OCI-LY7 (cell line): ENCODE measurements around the gene DDRGK1. TPM values are rescaled to one million over a fixed set of nuclear protein-coding genes. Genes with fewer than 3 reads are reported as not detected.

ENCODE experiments used
- BruUV-seq: library from RNA; stranded (reverse); fragments of 400-500 nt; replicated peaks from 2 replicates; lab custom pipeline; 2021; lab: Mats Ljungman, UMichigan
- CTCF ChIA-PET: fragments of 300-600 bp; sonication (Branson Sonifier 250); formaldehyde crosslinking; loops from one replicate; lab custom pipeline; 2022; ENCODE audit warnings: antibody characterized with exemption; ENCODE audit not compliant: unreplicated experiment; lab: Charles Lee
- POLR2A ChIA-PET: fragments of 300-600 bp; sonication (Branson Sonifier 250); formaldehyde crosslinking; loops from one replicate; lab custom pipeline; 2022; ENCODE audit warnings: antibody characterized with exemption; lab: Charles Lee
- DNase-seq: peaks from one replicate; pipeline ENCODE4 v3.0.0-alpha.2; 2015; ENCODE audit warnings: low spot score
- H2AFZ ChIP-seq: fragments of 200-600 bp; sonication (generic), shearing (Covaris generic); 2 replicates; pipeline ENCODE4 v1.6.1; 2014; ENCODE audit warnings: mild to moderate bottlenecking, antibody characterized with exemption, low read length, moderate library complexity
- H3K27ac ChIP-seq: fragments of 200-600 bp; sonication (generic); 2 replicates; pipeline ENCODE4 v1.5.1; 2014; ENCODE audit warnings: mixed run types, low read depth, mild to moderate bottlenecking, moderate library complexity, low read length, inconsistent platforms; ENCODE audit not compliant: poor library complexity, severe bottlenecking
- H3K36me3 ChIP-seq: fragments of 200-600 bp; sonication (generic); 2 replicates; pipeline ENCODE4 v1.6.1; 2014; ENCODE audit warnings: mild to moderate bottlenecking, antibody characterized with exemption, low read length, moderate library complexity, mixed read lengths; ENCODE audit not compliant: insufficient read depth
- H3K4me1 ChIP-seq: fragments of 200-600 bp; sonication (generic); 2 replicates; pipeline ENCODE4 v1.5.1; 2014; ENCODE audit warnings: mild to moderate bottlenecking, low read length; ENCODE audit not compliant: insufficient read depth, poor library complexity, severe bottlenecking
- H3K4me2 ChIP-seq: fragments of 200-600 bp; sonication (generic); 2 replicates; pipeline ENCODE4 v1.6.1; 2014; ENCODE audit warnings: mild to moderate bottlenecking, low read length
- H3K4me3 ChIP-seq: fragments of 200-600 bp; sonication (generic); 2 replicates; pipeline ENCODE4 v1.5.1; 2014; ENCODE audit warnings: mild to moderate bottlenecking, low read depth, low read length; ENCODE audit not compliant: poor library complexity, severe bottlenecking
- H3K79me2 ChIP-seq: fragments of 200-600 bp; sonication (generic); 2 replicates; pipeline ENCODE4 v1.6.1; 2016; ENCODE audit warnings: low read depth, mild to moderate bottlenecking, low read length, moderate library complexity, mixed read lengths; ENCODE audit not compliant: insufficient read depth
- H3K9me2 ChIP-seq: fragments of 200-600 bp; sonication (generic); 2 replicates; pipeline ENCODE4 v1.6.1; 2016; ENCODE audit warnings: mild to moderate bottlenecking, low read length, mixed read lengths; ENCODE audit not compliant: insufficient read depth
- H3K9me3 ChIP-seq: fragments of 200-600 bp; sonication (generic); 2 replicates; pipeline ENCODE4 v1.6.1; 2014; ENCODE audit warnings: mild to moderate bottlenecking, mixed run types, low read length, mixed read lengths
- H4K20me1 ChIP-seq: fragments of 200-600 bp; sonication (generic); 2 replicates; pipeline ENCODE4 v1.6.1; 2014; ENCODE audit warnings: mild to moderate bottlenecking, antibody characterized with exemption, low read length, moderate library complexity, mixed read lengths; ENCODE audit not compliant: insufficient read depth
- CTCF ChIP-seq: fragments of 200-600 bp; sonication (generic); conservative IDR thresholded peaks from 2 replicates; pipeline ENCODE4 v1.5.1; 2014; ENCODE audit warnings: mild to moderate bottlenecking, antibody characterized with exemption, low read length, moderate library complexity, mixed read lengths
- EZH2phosphoT487 ChIP-seq: fragments of 200-600 bp; sonication (generic); IDR thresholded peaks from 2 replicates; pipeline ENCODE4 v1.6.1; 2018; ENCODE audit warnings: low read depth, borderline replicate concordance, mild to moderate bottlenecking, mixed run types, antibody characterized with exemption, low read length, moderate library complexity, mixed read lengths
- intact Hi-C: fragments of 100-400 bp; cut with micrococcal nuclease; formaldehyde crosslinking; loops from one replicate; pipeline ENCODE4 v1.10.0; 2022; ENCODE audit not compliant: unreplicated experiment
- total RNA-seq, 2 experiments: library from RNA; depleted of rRNA in 1 of 2; stranded (reverse); fragments of >200 nt in 1 of 2; shearing (Covaris generic) in 1 of 2; gene quantifications; 2 replicates each; pipeline ENCODE4 v1.2.3, GENCODE V29; 2014 to 2022

DDRGK1 gene
- total RNA-seq, 2 experiments from 2014 or later, result 37.7 to 55.0 TPM

GRCh38 chr20:3161316-3162079 lies 43.0 kb downstream of the DDRGK1 start:
- no TSS peak for BruUV-seq
- H3K9me3 ChIP-seq, result no peaks in the 10 kb centered on the region
- POLR2A ChIA-PET, result interaction anchor here (0.6 to 1.1 kb wide), 3 partner anchors 18 to 449 kb away, joined by 3 read pairs; no protein-coding TSS in a partner anchor
- H3K79me2 ChIP-seq, result peaks cover 36% of the 10 kb centered on the region
- H2AFZ ChIP-seq, result no peak overlapping the region
- intact Hi-C loops, result no loop called here
- no peak overlapping the region for H3K4me2 ChIP-seq
- no peak for DNase-seq
- peaks cover 9% of the 10 kb centered on the region for H3K36me3 ChIP-seq
- CTCF ChIA-PET, result no interaction called here
- no peak overlapping the region for H3K4me3 ChIP-seq
- H3K4me1 ChIP-seq, result peaks cover 38% of the 10 kb centered on the region
- TF ChIP-seq EZH2phosphoT487 (no peak), CTCF (no peak)
- H3K27ac ChIP-seq, result no peak overlapping the region
- H4K20me1 ChIP-seq, result peaks cover 17% of the 10 kb centered on the region
- no peaks in the 10 kb centered on the region for H3K9me2 ChIP-seq

- Histone ChIP-seq H3K79me2 (peaks cover 47% of the 10 kb centered on the region), H2AFZ (peak overlapping the region; percentile 99), H3K27ac (peak overlapping the region; percentile 64), H3K4me1 (peaks cover 43% of the 10 kb centered on the region), H3K4me3 (peak overlapping the region; percentile 95), H3K36me3 (peaks cover 16% of the 10 kb centered on the region), H3K9me2 (no peaks in the 10 kb centered on the region), H3K4me2 (peak overlapping the region; percentile 94), H3K9me3 (no peaks in the 10 kb centered on the region), H4K20me1 (peaks cover 19% of the 10 kb centered on the region)
- POLR2A ChIA-PET, result interaction anchor here (0.6 to 1.1 kb wide), 7 partner anchors 10 to 691 kb away, joined by 3 to 4 read pairs (median 3); no protein-coding TSS in a partner anchor
- BruUV-seq, result no TSS peak
- TF ChIP-seq CTCF, result no peak
- TF ChIP-seq EZH2phosphoT487, result no peak
- no peak for DNase-seq
- intact Hi-C loops, result no loop called here
- CTCF ChIA-PET, result no interaction called here
These were observed 44.1 kb downstream of the DDRGK1 start for GRCh38 chr20:3160418-3160817.
